Measurements from ENCODE around the gene AP4E1.
"Not testable (repeated sequence)": the region's sequence is repeated elsewhere in the genome, so short reads cannot be mapped to it uniquely, and the experiment has no call there.

The AP4E1 gene

GRCh38 chr15:51030649-51031316 lies 122.3 kb downstream of the AP4E1 start:
- DNase-seq, result no peak

- DNase-seq, result not testable (repeated sequence)
These were observed 129.0 kb downstream of the AP4E1 start for GRCh38 chr15:51037474-51037873.

- DNase-seq, result no peak
These were observed 129.9 kb downstream of the AP4E1 start for GRCh38 chr15:51038162-51038973.

GRCh38 chr15:51038974-51039319 lies 130.5 kb downstream of the AP4E1 start:
- DNase-seq, result no peak

GRCh38 chr15:51044037-51044727 lies 135.7 kb downstream of the AP4E1 start:
- DNase-seq, result no peak

- DNase-seq, result no peak
These were observed 137.5 kb downstream of the AP4E1 start for GRCh38 chr15:51046016-51046415.

GRCh38 chr15:51046799-51047449 lies 138.4 kb downstream of the AP4E1 start:
- no peak for DNase-seq

GRCh38 chr15:51048308-51048707 lies 139.8 kb downstream of the AP4E1 start:
- no peak for DNase-seq

- no peak for DNase-seq
These were observed 140.6 kb downstream of the AP4E1 start for GRCh38 chr15:51049081-51049480.

- no peak for DNase-seq
These were observed 143.3 kb downstream of the AP4E1 start for GRCh38 chr15:51051776-51052175.

GRCh38 chr15:51053571-51053970 lies 145.1 kb downstream of the AP4E1 start:
- no peak for DNase-seq

- no peak for DNase-seq
These were observed 146.1 kb downstream of the AP4E1 start for GRCh38 chr15:51054535-51054934.
